Measurements from ENCODE around the gene CYP4F22. TPM values are rescaled to one million over a fixed set of nuclear protein-coding genes. Genes with fewer than 3 reads are reported as not detected.
"Not testable (repeated sequence)": the region's sequence is repeated elsewhere in the genome, so short reads cannot be mapped to it uniquely, and the experiment has no call there.

Gene CYP4F22
- not detected in 2 replicates for total RNA-seq

GRCh38 chr19:15508035-15508710, at the start of gene CYP4F22:
TSS of gene CYP4F22 (plus strand) at chr19:15508525. CDS start at chr19:15525337, 16,812 bp downstream.
- no peak for DNase-seq (ENCODE audit: low read depth in 2 of 2)

- DNase-seq (ENCODE audit: low read depth in 2 of 2): no peak
Observed at GRCh38 chr19:15461694-15462093, 46.6 kb upstream of the CYP4F22 start.

- peak in 1 of 2 donors; percentile 31 for DNase-seq (ENCODE audit: low read depth in 2 of 2)
Observed at GRCh38 chr19:15463861-15464371, 44.4 kb upstream of the CYP4F22 start.

- DNase-seq (ENCODE audit: low read depth in 2 of 2): peak in 1 of 2 donors; percentile 43
Observed at GRCh38 chr19:15464394-15465385, 43.6 kb upstream of the CYP4F22 start, which contains the start of gene RASAL3. TSS of gene RASAL3 (minus strand) at chr19:15464544. CDS start at chr19:15464358, 186 bp downstream.

- peak; percentile 55 to 97 for DNase-seq (ENCODE audit: low read depth in 2 of 2)
Observed at GRCh38 chr19:15466851-15467733, 41.2 kb upstream of the CYP4F22 start.

- no peak for DNase-seq (ENCODE audit: low read depth in 2 of 2)
Observed at GRCh38 chr19:15467734-15468214, 40.6 kb upstream of the CYP4F22 start.

- DNase-seq (ENCODE audit: low read depth in 2 of 2): no peak
Observed at GRCh38 chr19:15468675-15469512, 39.4 kb upstream of the CYP4F22 start.

GRCh38 chr19:15469513-15470297, 38.6 kb upstream of the CYP4F22 start:
- peak; percentile 23 to 28 for DNase-seq (ENCODE audit: low read depth in 2 of 2)

- no peak for DNase-seq (ENCODE audit: low read depth in 2 of 2)
Observed at GRCh38 chr19:15471639-15472101, 36.7 kb upstream of the CYP4F22 start.

GRCh38 chr19:15473821-15474220, 34.5 kb upstream of the CYP4F22 start:
- DNase-seq (ENCODE audit: low read depth in 2 of 2): not testable (repeated sequence)

- DNase-seq (ENCODE audit: low read depth in 2 of 2): no peak
Observed at GRCh38 chr19:15475169-15475568, 33.2 kb upstream of the CYP4F22 start.

- DNase-seq (ENCODE audit: low read depth in 2 of 2): no peak
Observed at GRCh38 chr19:15475611-15476010, 32.7 kb upstream of the CYP4F22 start.

- DNase-seq (ENCODE audit: low read depth in 2 of 2): no peak
Observed at GRCh38 chr19:15476325-15476724, 32.0 kb upstream of the CYP4F22 start.

- DNase-seq (ENCODE audit: low read depth in 2 of 2): peak in 1 of 2 donors; percentile 15
Observed at GRCh38 chr19:15479391-15480345, 28.7 kb upstream of the CYP4F22 start, which contains the start of gene PGLYRP2. TSS of gene PGLYRP2 (minus strand) at chr19:15479501. CDS start at chr19:15479371, 130 bp downstream.

- not testable (repeated sequence) for DNase-seq (ENCODE audit: low read depth in 2 of 2)
Observed at GRCh38 chr19:15480996-15481395, 27.3 kb upstream of the CYP4F22 start.

GRCh38 chr19:15485768-15486167, 22.6 kb upstream of the CYP4F22 start:
- not testable (repeated sequence) for DNase-seq (ENCODE audit: low read depth in 2 of 2)

- no peak for DNase-seq (ENCODE audit: low read depth in 2 of 2)
Observed at GRCh38 chr19:15487038-15487437, 21.3 kb upstream of the CYP4F22 start.

Data from lung microvascular endothelial cell (primary cell).